OCI-M1 (cell line): ENCODE measurements around the gene PRICKLE3.

Experiments
- DNase-seq: peaks from one replicate; lab custom pipeline; 2025; lab: John Stamatoyannopoulos, UW

The PRICKLE3 gene

DNA sequence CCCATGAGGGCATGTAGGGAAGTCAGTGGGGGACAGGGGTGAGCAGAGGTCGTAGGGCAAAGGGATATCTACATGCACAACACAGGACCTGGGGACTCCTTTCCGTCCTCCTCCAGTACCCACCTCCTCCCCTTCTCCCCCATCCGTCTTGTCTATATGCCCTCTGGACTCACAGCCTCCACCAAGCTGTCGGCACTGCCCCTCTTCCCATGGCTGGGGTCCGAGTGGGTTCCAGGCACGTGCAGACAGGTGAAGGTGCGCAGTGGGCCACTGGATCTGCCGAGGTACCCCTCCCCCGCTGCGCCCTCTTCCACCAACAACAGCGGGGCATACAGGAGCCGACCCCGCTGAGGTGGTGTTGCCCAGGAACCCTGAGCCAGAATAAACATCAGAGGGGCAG, 19.3 kb upstream of the PRICKLE3 start:
- DNase-seq, result no peak

DNA sequence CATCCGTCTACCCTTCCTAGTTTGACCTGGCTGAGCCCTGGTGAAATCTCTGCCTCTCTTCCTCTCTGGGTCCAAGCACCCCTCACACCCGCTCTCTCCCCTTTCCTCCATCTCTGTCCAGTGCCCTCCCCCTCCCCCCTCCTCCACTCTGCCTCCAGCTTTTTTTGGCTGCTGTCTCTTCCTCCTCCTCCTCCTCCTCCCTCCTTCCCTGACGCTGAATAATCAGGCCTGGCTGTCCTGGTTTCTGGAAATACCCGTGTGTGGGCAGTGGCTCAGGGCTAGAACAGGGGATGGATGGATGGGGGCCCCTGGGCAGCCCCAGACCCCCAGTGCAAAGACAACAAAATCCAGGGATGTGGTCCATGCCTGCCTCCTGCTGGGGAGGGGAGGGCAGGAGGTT, 18.5 kb upstream of the PRICKLE3 start:
- DNase-seq, result no peak

DNA sequence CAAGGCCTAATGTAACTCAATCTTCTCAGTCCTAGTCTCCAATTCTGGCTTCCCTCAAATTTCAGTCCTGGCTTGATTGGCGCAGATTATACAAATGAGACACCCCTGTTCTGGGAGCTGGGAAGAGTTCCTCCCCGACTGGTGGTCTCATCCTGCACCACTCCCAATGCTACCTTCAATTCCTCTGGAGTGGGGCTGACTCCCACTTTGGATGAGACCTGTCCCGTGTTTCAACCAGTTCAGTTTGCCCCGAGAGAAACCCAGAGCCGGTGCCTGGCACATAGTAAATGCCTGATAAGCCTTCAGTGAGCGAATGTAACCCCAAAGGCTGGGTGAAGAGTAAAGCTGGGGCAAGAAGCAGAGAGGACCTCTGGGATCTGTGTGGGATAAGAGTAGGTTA, 17.8 kb upstream of the PRICKLE3 start:
- DNase-seq, result no peak

DNA sequence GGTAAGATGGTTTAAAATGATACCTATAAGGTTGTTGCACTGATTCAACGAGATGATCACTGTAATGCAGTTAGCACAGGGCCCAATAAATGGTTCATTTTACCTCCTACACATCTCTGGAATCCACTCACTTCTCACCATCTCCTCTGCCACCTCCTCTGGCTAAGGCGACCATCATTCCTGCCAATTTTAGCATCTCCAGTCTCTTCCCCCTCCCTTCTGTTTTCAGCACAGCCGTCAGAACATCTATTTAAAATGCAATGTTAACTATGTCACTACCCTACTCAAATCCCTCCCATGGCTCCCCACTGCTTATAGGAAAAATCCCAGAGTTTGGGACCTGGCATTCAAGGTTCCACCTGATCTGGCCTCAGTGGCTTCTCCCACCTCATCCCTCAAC, 17.4 kb upstream of the PRICKLE3 start:
- no peak for DNase-seq

DNA sequence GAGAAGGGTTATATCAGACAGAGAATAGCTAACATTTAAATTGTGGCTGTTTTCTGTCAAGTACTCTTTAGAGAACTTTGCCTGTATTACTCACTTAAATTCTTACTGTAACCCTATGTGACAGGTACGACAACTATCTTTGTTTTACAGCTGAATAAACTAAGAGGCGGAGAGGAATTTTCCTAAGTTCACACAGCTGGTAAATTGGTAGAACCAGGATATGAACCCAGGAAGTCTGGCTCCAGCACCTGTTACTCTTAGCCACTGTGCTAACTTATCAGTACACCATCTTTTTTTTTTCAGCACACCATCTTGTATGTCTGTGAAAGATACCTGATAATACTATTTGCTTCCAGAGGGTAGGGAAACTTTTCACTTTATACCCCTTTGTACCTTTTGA, 15.8 kb upstream of the PRICKLE3 start:
- DNase-seq, result no peak

DNA sequence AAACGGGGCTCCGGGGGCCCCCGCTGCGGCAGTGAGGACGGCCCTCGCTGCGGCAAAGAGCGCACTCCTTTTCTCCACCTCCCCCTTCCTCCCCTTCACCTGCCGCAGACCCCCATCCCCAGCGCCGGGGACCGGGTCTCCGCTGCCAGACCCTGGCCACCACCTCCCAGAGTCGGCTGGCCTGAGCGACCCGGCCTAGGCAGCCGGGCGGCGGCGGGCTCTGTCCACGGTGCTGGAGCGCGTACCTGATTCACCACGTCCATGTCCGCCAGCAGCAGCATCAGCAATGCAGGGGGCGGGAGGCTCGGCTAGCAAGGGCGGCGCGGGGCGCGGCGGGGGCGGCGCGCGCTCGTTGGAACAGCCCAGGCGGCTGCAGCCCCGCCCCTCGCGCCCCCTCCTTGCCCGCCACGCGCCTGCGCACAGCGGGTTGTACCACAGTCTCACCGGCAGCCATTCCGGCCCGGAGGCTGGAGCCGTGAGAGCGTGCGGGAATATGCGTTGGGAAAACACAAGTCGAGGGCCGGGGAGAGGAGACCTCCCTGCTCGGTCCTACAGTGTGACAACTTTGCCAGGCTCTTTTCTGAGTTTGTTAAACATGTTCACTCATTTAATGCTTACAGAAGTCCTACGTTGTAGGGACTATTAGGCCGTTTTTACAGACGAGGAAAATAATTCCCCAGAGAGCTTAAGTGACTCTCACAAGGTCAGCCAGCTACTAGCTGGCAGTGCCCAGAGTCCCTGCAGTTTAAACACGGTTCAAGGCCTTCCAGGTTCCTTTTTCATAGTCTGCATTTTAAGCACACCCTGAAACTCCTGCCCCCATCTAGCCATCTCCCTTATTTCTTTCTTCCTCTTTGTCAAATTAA, 14.0 kb upstream of the PRICKLE3 start, which contains the start of gene SYP:
SYP (minus strand) TSS at position 288 of the 866 bp plus-strand sequence; CDS start at position 281, 7 bp downstream.
- DNase-seq, result peak; percentile 92

DNA sequence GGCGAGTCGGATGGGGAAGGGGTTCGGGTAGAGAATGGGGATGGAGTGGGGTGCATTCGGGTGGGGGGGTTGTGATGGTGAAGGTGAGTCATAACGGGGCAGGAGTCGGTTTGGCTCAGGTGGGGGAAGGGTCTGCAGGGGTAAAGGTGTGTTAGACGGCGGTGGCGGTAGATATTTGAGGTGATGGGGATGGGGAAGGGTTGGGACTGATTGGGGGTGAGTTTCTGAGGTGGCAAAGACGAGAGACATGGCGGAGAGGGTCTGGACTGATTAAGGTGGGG, 13.1 kb upstream of the PRICKLE3 start:
- DNase-seq, result no peak

DNA sequence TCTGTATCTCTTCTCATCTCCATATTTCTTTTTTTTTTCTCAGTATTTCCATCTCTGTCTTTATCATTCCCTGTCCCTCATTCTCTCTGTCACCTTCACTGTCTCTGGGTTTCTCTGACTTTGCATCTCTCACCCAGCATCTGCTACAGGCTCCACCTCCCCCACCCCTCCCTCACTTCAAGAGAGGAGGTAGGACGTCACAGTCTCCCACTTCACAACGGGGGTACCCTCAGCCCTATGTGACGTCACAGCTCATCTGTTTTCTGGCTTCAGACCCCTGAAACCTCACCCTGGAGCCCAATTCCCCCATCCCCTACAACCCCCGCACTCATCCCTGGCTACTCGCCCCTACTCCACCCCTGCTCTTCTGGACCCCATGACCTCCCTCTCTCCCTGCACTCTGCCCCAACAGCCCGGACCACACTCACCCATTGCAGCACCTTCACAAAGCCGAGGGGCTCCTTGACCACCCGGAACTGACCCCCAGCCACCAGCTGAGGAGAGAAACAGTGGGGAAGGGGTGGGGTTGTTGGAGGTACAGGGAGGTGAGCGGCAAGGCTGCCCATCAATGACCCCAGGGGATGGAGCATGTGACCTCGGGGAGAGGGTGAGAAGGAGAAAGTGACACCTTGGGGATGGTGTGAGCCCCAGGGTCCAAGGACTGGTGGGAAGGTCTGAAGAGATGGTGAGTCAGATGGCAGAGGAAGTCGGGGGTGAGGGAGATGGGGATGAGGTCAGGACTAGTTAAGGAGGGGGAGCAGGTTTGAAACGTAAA, 12.6 kb upstream of the PRICKLE3 start:
- DNase-seq, result no peak

DNA sequence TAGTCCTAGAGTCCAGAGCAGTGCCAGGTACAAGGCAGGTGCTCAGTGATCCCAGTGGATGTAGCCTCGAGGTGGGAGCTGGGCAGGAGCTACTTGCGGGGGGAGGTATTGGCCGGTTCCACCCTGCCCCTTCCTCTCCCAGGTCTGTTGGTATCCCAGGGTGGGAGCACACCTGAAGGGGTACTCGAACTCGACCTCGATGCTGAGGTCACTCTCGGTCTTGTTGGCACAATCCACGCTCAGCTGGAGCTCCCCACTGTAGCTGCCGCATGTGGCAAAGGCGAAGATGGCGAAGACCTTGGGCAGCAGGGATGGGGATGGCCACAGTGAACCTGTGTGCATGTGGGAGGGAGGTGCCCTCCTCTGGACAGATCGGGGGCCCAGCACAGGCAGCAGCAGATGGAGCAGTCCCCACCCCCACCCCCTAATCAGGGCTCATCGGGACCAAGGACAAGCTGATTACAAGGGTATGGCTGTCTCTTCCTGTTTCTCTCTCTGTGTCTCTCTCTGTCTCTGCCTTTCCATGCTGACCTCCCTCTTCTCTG, 11.4 kb upstream of the PRICKLE3 start:
- DNase-seq, result no peak

DNA sequence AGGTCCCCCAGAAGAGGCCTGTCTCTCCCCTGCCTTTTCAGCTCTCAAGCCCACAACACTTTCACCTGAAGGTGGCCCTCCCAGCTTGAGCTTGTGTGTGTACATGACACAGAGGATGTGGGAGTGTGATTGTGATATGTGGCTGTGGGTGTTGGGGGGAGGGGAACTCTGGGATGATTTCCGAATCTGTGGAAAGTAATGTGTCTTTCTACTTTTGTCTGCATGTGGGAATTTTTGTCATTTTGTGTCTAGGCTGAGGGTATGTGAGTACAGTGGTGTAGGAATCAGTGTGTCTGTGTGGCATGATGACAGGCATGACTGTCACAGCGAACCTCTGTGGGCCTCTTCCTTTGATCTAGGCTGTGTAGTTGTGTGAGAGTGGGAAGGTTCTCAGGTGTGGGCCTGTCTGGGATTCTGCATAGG, 7.4 kb upstream of the PRICKLE3 start:
- DNase-seq, result no peak

DNA sequence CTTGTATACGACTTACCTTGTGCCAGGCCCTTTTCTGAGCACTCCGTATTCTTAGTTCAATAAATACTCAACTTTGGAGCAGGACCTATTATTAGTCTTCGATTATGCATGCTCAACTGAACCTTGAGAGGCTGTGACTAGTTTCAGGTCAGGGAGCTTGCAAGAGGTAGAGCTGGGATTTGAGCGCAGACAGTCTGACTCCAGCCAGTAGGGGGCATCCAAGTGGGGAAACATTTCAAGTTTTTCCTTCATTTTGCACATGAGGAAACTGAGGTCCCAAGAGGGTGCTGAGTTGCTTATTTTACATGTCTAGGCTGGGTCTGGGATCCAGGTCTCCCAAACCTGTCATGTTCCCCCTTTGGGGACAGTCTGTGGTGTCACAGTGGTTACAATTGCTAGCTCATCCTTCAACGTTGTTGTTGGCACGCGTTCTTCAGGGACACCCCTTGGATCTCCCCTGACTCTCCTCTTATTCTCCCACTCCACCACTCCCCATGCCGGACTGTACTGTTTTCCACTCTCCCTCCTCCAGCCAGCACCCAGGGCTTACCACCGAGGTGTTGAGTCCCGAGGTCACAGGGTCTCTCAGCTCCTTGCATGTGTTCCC, 6.7 kb upstream of the PRICKLE3 start:
- peak; percentile 54 for DNase-seq

DNA sequence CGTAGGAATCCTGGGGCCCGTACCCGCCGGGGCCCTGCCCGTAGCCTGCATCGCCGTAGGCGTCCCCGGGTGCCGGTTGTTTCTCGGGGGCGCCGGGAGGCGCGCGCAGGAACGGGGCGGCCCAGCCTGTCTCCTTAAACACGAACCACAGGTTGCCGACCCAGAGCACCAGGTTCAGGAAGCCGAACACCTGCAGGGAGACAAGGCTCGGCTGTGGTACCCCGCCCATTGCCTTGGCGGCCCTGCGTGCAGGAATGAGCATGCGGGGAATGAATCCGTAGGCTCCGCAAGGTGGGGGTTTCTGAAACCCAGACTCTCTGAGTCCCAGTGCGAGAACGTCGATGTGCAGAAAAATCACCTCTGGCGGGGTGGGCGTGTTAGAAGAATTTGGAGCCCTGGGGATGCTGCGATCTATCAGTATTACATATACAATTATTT, 5.4 kb upstream of the PRICKLE3 start:
- DNase-seq, result no peak

DNA sequence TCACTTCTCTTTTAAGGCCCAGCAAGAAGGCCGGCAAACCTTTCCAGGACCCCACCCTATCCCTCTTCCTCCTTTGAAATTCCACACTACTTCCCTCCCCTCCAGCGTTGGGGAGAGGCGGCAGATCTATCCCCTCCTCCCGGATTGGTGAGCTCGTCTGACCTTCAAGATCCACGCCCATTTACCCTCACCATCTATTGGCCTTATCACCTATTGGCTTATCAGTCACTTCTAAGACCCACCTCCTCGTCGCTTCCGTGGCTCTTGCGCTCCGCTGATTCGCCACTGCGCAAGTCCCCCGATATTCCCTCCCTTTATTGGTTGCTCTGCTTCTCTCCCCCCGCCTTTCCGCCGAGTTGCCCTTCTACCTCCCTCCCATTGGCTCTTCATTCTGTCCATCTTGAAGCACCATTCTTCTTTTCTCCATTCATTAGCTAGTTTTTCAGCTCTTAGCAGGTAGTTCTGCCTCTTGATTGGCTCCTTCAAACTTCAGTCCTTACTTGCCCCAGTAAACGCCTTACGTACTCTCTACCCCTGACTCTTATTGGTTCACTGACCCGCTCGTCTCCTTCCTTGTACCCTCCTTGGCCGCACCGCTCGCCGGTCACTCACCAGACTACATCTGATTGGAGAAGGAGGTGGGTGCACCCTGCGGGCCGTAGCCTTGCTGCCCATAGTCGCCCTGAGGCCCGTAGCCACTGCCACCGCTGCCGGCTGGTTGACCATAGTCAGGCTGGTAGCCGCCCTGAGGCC, 4.8 kb upstream of the PRICKLE3 start:
- DNase-seq, result peak; percentile 98

DNA sequence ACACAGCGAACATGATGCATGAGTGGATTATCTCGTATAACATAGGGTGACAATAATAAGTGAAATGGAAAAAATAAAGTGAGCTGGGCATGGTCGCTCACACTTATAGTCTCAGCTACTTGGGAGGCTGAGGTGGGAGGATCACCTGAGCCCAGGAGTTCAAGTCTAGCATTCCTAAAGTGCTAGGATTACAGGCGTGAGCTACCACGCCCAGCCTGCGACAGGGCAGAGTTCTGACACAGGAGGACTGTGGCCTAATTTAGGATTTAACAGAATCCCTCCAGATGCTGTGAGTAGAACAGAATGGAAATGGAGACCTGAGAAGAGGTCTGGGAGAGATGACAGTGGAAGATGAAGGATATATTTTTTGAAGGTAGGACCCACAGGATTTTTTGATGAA, 3.4 kb upstream of the PRICKLE3 start:
- no peak for DNase-seq

DNA sequence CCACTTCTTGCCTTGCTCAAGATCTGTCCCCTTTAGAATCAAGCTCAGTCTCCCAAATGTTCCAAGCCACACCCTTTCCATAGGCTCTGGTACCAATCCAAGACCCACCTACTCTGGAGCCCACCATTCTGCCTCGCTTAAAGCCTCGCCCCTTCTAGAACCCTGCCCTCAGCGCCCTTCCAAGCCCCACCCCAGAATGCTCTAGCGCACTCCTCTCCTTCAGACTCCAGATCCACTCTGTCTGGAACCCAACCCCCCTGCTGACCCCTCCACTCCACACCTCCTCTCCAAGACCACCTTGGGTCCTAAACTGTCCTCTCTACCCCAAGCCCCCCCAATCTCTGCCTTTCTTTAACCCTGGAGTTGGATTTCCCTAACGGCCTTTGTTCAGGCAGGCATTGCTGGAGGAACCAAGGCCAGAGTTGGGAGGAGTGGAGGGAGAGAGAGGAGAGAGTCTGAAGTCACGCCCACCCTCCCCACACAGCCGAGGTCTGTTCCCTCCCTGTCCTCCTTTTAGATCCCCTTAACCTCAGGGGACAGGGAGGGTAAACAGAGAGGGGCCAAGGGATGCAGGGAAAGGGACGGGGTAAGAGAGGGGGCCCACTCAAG, 2.4 kb upstream of the PRICKLE3 start:
- DNase-seq, result no peak

DNA sequence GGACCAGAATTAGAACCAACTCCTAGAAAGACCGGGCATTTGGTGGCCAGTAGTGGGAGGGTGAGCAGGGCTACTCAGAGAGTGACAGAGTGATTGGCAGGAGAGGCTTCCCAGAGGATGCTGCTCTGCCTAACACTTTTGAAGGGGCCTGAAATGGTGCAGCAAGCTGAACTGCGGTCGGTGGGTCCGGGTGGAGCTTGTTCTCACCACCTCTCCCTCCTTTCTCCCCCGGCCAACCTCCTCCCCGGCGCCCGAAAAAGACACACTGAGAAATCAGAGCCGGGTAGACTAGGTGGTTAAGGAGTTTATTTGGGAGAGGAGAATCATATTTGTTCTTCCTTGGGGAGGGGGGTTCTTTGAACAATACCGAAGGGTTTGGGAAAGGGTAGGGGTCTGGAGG, 1.4 kb upstream of the PRICKLE3 start:
- DNase-seq, result no peak

DNA sequence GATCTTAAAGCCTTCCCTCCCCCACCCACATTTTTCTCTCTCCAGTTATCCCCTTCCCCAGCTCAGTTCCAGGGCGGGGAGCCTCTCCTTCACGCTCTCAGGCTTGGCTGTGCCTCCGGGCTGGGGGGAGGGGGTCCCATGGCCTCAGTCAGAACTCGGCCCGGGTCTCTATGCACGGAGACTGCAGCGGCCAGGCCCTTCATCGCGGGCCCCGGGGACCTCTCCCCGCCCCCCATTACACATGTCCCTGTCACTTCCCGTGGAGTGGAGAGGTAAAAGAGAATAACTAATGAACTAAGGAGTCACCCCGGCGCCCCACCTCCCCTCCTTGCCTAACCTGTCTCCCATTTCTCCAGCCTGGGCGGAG, 838 bp upstream of the PRICKLE3 start:
- no peak for DNase-seq

DNA sequence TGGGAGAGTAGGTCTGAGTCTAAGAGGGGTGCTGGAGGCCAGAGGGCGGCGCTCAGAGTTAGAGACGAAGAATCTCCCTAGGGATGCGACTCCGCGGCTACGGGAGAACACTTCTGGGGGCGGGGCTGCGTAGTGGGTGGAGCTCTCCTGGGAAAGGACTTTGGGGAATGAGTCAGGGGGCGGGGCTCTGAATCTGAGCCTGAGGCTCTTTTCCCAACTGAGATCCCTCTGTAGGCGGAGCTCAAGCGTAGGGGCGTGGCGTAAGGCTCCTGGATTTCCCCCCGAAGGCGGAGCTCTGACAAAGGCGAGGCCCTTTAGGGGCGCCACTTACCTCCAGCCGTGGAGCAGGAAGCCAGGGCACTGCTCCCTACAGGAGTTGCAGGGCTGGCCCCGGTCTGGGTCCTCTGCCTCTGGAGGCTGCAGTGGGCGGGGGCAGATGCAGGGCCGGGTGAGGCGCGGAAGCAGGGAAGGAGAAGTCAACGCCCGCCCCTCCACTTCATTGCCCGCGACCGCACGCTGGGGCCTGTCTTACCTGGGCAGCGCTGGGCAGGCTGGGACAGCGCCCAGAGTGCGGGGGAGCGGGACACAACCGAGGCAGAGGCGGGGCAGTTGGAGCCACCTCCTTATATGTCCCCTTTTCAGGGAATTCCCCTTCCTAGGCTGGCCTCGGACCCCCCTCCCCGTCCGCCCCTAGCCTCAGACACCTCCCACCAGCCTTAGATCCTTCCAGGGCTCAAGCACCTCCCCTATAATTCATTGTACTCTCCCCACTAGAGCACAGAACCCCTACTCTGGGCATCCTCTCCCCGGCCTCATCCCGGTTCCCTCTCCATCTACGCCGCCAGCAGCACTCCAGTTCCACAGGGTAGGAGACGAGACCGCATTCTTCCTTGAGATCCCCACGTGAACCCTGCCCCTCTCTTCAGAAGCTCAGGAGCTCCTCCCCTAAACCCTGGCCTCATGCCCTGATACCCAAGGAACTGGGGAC, 1.6 kb downstream of the PRICKLE3 start:
- no peak for DNase-seq

DNA sequence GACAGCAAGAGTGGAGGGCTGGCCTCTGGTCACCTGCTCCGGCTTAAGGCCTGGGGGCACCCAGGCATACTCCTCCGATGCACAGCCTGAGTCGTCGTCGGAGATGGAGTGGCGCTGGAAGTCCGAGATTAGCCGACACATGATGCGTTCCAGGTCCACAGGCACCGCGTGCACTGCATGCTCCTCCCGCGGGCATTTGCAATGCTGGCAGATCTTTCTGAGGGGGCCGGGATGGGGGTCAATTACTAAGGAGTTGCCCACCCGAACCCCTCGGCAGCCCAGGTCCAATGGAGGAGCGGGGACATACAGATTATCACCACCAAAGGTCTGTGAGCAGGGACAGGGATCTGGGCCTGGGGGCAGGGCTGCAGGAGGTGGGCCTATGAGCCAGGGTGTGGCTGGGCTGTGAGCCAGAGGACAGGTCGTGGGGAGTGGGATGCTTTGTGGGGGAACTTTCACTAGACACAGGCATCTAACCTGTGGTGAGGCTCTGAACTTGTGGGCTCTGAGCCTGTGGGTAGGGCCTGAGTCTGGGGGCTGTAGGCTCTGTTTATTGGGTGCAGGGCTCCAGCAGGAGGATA, 2.4 kb downstream of the PRICKLE3 start:
- DNase-seq, result no peak

DNA sequence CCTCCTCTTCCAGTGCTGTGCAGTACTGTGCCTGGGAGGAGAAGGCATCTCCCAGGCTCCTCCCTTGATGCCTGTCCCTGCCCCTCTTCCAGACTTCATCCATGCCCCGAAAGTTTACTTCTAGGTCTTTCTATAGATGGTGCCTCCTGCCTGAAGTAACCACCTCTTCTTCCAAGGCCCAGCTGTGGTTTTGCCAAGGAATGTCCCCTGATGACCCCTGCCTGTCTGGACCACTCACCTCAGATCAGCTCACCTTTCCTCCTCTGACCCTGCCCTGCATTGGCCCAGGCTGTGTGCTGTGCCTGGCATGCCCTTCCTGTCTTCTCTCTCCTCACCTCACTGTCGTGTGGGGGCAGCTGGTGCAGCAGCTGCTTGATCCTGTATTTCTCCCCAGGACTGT, 6.8 kb downstream of the PRICKLE3 start:
- no peak for DNase-seq
